Stimulated activated CD4-positive, alpha-beta T cell treated with anti-CD3 and anti-CD28 coated beads, Interleukin-2, amount 100 ng/mL, for 24 hours (primary cell): Measurements from ENCODE around the gene CAMTA1.

Experiments used
- DNase-seq, 2 donors: peaks; one replicate each; pipeline ENCODE4 v3.0.0-alpha.2; 2020

Gene CAMTA1

DNA sequence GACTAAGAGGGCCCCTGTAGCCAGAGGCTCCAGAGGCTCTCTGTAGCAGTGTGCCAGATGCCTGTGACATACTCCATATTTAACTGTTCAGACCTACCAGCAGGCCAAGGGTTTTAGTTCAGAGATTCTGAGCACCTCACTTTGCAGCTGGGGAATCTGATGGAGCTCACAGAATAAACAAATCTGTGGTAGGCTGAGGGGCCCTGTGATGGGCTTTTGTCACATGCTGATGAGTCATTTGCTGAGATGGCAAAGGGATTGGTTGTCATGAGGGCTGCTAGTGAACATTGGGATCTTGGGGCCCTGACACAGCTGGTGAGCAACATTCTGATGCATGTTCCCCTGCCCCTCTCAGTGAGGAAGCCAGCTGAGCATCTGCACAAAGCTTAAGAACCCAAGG lies 482.2 kb downstream of the CAMTA1 start:
- DNase-seq, result no peak

DNA sequence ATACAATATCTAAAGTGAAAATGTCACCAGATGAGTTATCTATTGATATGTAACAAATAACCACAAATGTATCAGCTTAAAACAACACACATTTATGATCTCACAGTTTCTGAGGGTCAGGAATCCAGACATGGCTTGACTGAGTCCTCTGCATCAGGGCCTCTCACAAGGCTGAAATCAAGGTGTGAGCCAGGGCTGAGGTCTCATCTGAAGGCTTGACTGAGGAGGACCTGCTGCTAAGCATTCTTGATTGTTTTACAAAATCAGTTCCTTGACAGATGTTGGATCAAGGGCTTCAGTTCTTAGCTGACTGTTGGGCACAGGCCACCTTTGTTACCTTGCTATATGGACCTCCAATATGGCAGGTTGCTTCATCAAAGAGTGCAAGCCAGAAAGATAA lies 483.7 kb downstream of the CAMTA1 start:
- no peak for DNase-seq

DNA sequence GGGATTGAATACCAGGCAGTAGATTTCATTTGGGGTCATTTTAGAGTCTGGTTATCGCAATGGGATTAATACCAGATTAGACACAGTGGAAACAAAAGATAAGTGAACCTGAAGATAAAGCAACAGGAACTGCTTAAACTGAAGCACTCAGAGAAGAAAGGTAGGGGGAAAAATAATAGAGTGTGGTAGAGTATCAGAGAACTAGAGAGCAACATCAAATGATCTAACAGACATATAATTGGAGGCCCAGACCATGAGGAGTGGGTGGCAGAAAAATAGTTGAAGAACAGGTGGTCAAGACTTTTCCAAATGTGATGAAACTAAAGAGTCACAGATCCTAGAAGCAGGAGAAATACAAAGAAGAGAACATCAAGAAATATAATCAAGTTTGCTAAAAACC lies 484.3 kb downstream of the CAMTA1 start:
- no peak for DNase-seq

DNA sequence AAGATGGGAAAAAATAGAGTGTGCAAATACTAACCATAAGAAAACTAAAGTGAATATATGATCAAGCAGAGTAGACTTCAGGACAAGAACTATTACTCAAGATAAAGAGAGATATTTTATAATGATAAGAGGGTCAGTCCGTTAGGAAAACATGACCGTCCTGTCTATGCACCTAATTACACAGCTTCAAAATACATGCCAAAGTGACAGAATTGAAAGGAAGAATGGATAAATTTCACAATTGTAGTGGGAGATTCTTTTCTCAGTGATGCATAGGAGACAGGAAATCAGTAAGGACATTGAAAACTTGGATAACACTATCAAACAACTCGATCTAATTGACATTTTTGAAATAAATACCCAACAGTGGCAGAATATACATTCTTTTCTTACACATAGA lies 489.0 kb downstream of the CAMTA1 start:
- DNase-seq, result no peak

DNA sequence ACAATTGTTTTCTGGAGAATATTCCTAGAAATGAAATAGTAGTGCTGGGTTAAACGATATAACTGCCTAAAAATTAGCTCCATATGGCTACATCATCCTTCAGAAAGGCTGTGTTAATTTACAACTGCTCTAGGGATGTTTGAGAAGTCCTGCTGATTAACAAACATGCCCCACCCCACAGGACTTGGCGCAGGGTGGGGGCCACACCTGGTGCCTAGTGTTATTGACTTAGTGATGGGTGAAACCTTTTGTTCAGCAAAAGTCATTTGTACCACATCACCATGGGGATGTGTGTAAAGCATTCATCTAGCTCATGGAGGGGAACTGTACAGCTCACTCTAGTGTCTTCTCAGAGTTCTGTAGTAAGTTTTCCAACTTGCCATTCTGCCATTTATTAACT lies 492.8 kb downstream of the CAMTA1 start:
- DNase-seq, result no peak

DNA sequence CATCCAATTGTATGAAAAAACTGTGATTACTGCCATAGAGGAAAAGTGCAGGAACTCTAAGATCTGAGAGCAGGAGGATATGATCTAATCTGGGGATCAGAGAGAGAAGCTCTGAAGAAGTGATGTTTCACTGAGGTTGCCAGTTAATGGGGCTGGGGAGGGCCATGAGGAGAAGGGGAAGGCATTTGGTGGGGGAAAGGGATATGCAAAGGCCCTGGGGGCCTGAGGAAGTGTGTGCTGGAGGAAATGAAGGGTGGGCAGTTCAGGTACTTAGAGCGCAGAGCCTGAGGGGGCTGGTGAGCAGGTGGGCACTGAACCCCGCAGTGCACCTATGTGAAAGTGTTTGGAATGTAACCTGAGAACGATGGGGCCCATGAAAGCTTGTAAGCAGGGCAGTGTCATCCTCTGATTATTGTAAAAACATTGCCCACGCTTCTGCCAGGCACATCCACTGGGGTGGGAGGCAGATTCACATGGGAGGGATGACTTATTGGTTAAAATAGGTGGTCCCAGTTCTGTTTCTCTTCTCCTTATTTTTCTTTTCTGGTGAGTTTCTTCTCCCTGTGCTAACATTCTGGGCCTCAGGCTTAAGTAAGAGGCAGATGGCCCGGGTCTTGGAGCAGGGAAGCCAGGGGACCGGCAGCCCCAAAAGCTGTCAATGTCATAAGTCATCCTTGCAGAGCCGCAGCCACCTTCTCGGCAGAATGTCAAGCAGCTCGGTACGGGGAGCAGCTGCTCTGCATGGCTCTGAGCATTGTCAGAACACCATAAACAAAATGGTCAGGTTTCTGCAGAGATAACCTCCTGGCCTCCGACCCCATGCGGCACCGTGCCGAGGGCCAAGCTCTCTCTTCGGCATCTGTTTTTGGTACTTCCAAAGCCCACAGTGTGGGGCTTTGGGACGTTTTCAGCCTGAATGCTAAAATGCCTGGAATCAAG lies 493.8 kb downstream of the CAMTA1 start:
- DNase-seq, result no peak

DNA sequence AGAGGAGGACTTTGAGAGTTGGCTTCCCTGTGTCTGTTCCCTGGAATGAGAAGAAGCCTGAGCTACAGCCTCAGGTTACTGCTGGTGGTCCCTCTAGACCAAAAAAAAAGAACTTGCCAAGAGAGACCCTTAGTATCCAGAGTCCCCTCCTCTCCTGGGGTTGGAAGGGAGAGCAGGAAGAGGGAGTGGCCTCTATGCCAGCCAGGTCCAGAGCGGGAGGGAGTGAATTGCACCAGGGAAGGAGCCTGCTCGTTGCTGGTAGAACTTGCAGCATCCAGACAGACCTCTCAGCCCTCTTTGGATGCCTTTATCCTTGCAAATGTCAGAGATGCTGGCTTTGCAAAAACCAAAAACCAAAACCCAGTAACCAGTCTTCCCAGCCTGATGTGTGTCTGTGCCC lies 494.5 kb downstream of the CAMTA1 start:
- no peak for DNase-seq

DNA sequence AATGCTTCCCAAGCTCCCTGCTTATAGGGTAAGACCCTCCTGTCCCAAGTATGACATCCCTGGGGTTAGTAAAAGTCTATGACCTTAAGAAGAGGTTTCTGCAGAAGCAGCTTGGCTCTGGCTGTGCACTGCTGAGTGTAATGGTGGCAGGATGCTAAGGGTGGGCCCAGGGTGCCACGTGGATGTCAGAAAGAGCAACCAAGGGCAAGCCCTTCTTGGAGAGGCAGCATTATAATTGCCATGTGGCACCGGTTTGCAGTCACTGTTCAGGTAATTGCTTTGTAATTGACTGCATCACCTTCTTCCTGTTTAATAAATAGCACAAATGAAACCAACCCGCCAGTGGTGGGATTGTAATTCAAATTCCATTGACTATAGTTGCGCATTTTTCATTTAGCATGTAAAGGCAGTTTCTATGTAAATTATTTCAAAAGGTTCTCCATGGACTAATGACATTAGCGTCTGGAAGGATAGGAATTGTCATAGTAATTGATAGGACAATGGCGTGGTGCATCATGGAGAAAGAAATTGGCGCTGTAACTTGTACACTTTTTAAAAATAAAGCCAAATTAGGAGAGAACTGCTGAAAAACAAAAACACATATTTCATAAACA lies 495.2 kb downstream of the CAMTA1 start:
- no peak for DNase-seq

DNA sequence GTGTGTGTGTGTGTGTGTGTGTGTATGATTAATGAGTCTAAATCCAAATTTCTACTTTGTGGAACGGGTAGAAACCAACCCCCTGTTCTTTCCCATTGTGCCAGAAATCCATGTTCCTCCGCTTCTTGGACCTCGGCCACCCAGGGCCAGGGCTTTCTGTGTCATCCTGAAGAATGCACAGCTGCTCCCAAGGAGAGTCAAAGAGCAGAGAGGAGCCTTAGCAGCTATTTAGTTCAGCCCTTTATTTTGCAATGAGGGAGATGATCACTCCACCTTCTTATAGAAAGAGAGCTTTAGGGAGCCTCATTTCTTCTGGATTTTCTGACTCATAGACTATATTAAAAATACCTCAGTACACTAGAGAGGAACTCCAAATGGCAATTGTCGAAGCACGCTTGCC lies 496.6 kb downstream of the CAMTA1 start:
- DNase-seq, result no peak

DNA sequence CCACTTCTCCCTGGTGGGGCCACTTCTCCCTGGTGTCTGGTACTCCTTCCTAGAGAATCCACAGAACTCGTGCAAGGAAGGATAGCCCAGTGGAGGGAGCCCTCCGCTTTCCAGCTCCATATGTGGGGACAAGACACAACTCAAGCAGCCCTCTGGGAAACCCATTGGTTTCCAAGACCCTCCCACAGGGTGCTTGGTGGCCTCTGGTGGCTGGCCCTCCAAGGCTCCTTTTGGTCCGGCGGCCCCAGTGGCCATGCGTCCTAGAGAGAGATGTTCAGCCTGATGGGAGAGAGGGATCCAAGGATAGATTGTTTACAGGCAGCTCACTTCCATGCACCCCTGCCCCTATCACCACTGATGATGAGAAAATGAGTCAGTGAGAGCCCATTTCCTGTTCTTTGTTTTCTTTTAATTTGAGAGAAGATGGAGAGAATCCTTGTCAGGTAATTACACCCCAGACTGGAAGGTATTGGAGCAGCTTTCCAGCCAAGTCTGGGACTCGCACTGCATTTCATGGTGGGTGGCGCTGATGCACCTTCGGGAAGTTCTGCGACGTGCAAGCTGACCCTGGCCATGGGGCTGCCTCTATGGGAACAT lies 499.7 kb downstream of the CAMTA1 start:
- DNase-seq, result no peak

DNA sequence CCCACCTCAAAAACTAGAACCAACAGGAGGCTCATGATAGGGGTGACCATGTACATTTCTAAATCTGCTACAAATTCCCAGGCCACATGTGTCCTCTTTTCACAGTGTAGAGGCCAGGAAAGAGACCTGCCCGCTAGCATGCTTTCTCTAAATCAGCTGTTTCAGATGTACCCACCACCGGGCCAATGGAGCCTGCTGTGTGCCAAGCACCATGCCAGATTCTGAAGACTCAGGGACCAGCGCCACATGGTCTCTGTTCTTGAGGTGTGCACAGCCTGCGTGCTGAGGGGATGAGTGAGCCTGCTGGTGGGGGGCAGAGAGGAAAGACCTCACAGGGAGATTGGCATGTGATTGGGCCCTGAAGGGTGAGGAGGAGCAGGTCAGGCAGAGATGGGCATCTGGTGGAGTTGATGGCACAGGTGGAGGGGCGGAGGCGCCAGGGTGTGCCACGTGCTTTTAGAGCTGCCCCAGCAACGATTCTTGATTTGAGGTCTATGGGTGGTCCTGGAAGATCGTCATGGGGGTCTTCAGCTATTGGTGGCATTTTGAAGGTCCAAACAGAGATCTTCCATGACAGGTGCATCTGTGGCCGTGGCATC lies 500.7 kb downstream of the CAMTA1 start:
- DNase-seq, result no peak

DNA sequence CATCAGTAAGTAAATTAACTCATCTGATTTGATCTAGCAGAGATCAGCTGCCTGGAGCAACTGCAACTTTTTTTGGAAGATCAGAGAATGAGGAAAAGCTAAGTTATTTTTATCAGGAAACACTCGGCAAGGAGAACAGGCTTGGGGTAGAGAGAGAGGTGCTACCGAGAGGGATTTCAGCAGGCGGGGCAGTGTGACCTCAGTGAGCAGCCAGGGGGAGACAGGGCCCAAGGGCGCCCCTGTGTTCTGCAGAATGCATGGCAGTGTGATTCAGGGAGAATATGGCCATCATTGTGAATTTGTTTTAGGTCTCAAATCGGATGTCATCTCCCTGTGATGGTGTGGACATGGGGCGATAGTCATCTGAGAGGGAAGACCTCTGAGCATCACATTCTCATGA lies 501.8 kb downstream of the CAMTA1 start:
- DNase-seq, result no peak

DNA sequence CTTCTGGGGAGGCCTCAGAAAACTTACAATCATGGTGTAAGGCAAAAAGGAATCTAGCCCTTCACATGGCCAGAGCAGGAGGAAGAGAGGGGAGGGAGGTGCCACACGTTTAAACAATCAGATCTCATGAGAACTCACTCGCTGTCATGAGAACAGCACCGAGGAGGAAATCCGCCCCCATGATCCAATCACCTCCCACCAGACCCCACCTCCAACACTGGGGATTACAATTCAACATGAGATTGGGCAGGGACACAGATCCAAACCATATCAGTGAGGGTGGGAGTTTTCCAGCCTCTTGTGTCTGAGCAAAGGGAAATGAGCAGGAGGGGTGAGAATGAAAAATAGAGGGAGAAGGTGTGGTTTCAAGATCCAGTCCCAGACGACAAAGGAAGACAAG lies 503.7 kb downstream of the CAMTA1 start:
- DNase-seq, result no peak

DNA sequence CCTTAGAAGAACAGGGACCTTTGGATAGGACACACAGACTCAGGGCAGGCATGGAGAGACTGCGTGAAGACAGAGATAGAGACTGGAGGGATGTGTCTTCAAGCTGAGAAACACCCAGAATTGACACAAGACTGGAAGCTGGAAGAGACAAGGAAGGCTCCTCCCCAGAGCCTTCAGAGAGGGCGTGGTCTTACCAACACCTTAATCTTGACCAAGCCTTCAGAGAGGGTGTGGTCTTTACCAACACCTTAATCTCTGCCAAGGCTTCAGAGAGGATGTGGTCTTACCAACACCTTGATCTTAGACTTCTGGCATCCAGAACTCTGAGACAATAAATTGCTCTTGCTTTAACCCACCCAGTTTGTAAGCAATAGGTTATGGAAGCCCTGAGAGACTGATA lies 504.4 kb downstream of the CAMTA1 start:
- no peak for DNase-seq

DNA sequence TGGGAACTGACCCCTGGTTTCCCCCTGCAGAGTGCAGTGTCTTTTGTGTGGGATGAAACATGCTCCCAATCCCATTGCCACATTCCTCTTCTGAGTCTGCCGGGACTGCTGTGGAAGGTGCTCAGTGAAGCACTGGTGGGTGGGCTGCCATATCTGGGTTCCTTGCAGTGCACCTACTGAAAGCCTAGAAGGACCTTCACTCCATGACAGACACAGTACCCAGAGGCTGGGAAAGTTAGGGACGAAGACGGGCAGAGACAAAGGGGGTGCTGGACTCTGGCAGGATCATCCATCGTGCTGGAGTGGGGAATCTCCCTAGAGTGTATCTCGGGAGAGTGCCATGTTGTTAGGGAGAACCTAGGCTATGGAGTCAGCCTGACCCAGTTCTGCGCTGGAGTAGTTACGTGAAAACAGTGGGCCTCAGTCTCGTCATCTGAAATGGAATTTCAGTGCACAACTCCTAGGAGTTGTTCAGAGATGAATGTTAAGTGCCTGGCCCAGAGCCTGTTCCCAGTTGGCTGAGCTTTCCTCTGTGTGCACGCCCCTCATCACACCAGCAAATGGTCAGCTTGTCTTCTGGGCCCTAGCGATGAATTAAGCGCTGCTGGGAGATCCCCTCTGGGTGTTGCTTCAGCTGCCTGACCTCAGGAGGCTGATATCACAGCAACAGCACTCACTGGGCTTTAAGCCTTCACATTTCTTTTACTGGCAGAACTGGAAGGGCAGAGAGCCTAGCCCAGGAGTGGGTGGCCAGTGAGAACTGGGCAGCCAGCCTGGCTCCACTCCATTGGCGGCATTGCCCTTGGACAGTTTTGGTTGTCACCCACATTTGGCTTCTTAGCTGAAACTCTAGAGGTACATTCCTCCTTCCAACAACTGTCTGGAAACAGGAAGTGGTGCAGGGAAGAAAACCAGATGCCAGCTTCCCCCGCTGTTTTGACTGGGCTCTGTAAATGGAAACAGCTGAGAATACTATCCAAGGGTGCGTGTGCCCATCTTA lies 506.0 kb downstream of the CAMTA1 start:
- DNase-seq, result no peak

DNA sequence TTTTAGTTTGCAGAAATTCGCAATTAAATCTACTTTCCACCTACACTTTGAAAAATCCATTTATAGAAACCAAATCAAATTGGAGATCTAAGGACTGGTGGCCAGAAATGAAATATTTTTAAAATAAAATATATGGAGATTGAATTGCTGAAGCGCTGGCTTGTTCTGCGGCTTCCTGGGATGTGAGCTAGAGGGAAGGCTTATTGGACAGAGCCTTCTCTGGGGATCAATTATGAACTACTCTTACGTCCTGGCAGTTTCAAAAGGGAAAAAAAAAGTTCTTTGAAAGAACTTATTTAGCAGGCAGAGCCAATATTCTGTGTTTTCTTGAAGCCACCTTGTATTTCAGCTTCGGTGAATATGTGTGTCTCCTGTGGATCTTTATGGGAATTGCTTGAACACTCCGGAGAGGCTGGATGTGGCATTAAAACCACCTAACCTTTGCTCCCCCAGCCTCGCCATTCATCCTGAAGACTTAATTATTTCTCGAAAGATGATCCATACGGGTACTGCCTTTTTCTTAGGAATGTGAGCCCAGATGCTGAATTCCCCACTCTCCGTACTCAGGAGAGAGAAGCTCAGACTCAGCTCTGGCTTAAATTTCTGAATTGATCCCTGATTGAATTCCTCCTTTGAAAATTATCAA lies 506.9 kb downstream of the CAMTA1 start:
- DNase-seq, result no peak

DNA sequence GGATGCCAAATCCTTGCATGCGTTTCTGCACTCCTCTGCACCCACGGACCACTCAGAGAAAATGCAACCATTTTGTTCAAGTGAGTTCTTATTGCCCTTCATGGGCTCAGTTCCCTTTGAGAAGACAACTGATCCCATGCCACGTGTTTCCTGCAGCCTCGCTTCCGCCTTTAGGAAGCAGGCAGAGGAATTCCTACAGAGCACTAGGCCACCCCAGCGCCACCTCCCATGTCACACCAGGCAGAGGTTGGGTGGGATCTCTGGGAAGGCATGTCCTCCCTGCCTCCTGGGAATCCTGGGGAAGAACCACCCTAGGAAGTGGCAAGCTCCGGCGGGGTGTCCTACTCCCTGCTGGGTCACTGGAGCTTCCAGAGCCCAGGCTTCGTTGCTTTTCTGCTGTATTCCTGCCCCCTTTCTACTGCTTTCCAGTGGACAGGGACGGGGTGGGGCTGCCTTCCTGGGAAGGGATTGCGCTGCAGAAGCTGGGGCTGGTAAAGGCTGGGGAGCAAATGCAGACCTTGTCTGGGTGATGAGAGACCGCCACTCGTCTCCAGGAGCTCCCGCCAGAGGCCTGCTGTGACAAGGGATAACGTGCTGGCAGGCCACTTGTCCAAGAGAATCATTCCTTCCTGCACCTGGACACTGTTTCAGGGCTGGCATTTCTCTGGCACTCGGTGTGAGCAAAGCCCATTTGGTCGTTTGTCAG lies 507.6 kb downstream of the CAMTA1 start:
- DNase-seq, result no peak

DNA sequence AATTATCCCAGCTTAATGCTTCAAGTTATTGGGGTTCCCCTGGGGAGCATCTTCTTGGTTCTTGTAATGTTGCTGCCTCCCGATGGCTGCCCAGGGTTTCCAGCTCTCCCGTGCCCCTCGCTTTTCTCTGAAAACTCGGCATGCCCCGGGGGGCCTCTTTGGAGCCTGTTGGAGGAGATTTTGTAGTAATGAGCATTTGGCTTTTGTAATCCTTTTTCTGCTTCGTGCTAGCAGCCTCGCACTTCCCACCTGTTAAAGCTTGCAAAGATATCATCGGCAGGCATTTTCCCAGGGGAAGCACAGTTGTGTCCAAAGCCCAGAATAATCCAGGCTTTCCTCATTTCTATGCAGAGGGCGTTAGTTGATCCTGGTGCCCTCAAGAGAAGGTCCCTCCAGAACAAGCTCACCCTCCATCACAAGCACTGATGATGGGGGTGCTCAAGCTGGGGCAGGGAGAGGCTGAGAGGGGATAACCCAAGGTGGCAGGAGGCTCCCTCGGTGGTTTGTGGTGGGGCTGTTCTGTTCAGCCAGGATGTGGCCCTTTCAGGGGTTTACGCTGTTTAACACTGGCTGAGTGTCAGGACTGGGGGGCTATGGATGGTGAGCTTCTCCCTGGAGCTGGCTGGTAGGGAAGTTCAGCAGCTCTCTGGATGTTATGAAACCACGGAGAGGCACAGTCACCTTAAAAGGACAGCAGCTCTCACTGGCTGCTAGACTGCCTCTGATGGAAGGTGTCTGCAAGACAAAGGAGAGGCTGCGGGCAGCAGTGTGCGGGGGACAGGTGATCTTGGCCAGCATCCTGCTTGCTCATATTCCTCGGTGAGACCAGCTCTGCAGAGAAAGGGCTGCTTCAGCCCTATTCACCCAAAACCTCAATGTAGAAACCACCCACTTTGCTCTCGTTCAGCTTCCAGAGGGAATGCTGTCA lies 508.7 kb downstream of the CAMTA1 start:
- no peak for DNase-seq

DNA sequence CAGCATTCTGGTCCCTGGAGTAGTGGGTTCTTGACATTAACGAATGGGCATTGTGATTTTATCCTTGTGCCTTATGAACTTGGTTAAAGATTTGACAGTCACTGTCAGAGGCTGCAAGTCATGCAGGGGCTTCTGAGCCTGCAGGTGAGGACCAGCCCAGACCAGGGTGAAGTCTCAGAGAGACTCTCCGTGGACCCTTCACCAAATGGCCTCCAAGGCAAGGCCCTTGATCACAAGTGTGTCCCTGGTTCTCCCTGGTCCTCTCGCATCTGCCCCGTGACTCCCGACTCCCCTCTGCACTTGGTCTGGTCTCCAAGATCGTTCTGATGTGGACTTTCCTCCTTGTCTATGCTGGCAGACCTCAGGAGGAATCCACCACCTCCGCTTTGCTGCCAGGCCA lies 509.4 kb downstream of the CAMTA1 start:
- DNase-seq, result no peak

DNA sequence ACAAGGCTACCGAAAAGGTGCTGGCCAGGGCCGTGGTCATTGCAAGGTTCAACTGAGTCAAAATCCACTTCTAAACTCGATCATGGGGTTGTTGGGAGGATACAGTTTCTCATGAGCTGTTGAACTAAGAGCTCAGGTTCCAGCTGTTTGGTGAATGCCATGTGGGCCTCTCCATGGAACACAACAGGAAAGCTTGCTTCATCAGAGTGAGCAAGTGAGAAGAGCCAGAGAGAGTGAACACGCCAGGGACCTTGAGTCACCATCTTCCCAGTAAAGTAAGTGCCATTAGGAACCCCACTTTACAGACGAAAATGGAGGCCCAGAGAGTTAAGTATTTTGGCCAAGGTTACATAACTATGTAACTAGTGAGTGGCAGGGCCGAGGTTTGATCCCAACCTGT lies 510.7 kb downstream of the CAMTA1 start:
- DNase-seq, result no peak
